GM23338 (cell line): ENCODE data around the gene C19orf18. TPM values are rescaled to one million over a fixed set of nuclear protein-coding genes. Genes with fewer than 3 reads are reported as not detected.

Experiments
- ATAC-seq: fragments of 200-7000 bp; cut with Tn5 transposase; 3 replicates; pipeline ENCODE4 v1.9.1; 2020
- DNase-seq: peaks from one replicate; pipeline ENCODE4 v3.0.0-alpha.2; 2015; ENCODE audit warnings: low spot score
- H2AFZ ChIP-seq: fragments of 200-600 bp; sonication (generic); 2 replicates; pipeline ENCODE4 v1.8.0; 2016; ENCODE audit warnings: antibody characterized with exemption, mild to moderate bottlenecking, moderate library complexity
- H3F3A ChIP-seq: fragments of 200-600 bp; sonication (generic); replicated peaks from 2 replicates; pipeline ENCODE4 v1.8.0; 2017; ENCODE audit warnings: antibody characterized with exemption, mixed run types, low read depth
- H3K27ac ChIP-seq: fragments of 200-600 bp; sonication (generic); 2 replicates; pipeline ENCODE4 v1.6.1; 2016; ENCODE audit warnings: low read depth
- H3K27me3 ChIP-seq: fragments of 200-600 bp; sonication (generic); 2 replicates; pipeline ENCODE4 v1.8.0; 2016; ENCODE audit warnings: mild to moderate bottlenecking, mixed run types, moderate library complexity; ENCODE audit not compliant: insufficient read depth
- H3K36me3 ChIP-seq: fragments of 200-600 bp; sonication (generic); 2 replicates; pipeline ENCODE4 v1.8.0; 2016; ENCODE audit warnings: mild to moderate bottlenecking; ENCODE audit not compliant: insufficient read depth
- H3K4me1 ChIP-seq: fragments of 200-600 bp; sonication (generic); 2 replicates; pipeline ENCODE4 v1.8.0; 2016; ENCODE audit warnings: mild to moderate bottlenecking, moderate library complexity; ENCODE audit not compliant: insufficient read depth
- H3K4me2 ChIP-seq: fragments of 200-600 bp; sonication (generic); 2 replicates; pipeline ENCODE4 v1.7.1; 2017; ENCODE audit warnings: mixed run types
- H3K4me3 ChIP-seq: fragments of 200-600 bp; sonication (generic); 2 replicates; pipeline ENCODE4 v1.6.1; 2016; ENCODE audit warnings: mixed run types
- H3K79me2 ChIP-seq: fragments of 200-600 bp; sonication (generic); replicated peaks from 2 replicates; pipeline ENCODE4 v1.8.0; 2017; ENCODE audit warnings: mild to moderate bottlenecking; ENCODE audit not compliant: insufficient read depth
- H3K9me2 ChIP-seq: fragments of 200-600 bp; sonication (generic); 2 replicates; pipeline ENCODE4 v1.8.0; 2017; ENCODE audit not compliant: insufficient read depth
- H4K20me1 ChIP-seq: fragments of 200-600 bp; sonication (generic); replicated peaks from 2 replicates; pipeline ENCODE4 v1.8.0; 2017; ENCODE audit warnings: mild to moderate bottlenecking; ENCODE audit not compliant: insufficient read depth
- H3K27ac Mint-ChIP-seq: 2 replicates; pipeline ENCODE4 v1.8.0; 2020; ENCODE audit warnings: inconsistent platforms, mild to moderate bottlenecking, moderate library complexity, mixed read lengths
- H3K27me3 Mint-ChIP-seq: 3 replicates; pipeline ENCODE4 v1.8.0; 2022; ENCODE audit warnings: low read depth, mild to moderate bottlenecking, moderate library complexity, mixed read lengths, inconsistent platforms; ENCODE audit not compliant: insufficient read depth, poor library complexity
- H3K36me3 Mint-ChIP-seq: 3 replicates; pipeline ENCODE4 v1.8.0; 2021; ENCODE audit warnings: low read depth, mild to moderate bottlenecking, inconsistent platforms, moderate library complexity, mixed read lengths
- H3K4me1 Mint-ChIP-seq: 3 replicates; pipeline ENCODE4 v1.8.0; 2020; ENCODE audit warnings: mild to moderate bottlenecking, inconsistent platforms, mixed read lengths
- H3K4me3 Mint-ChIP-seq: 3 replicates; pipeline ENCODE4 v1.8.0; 2021; ENCODE audit warnings: moderate library complexity, mild to moderate bottlenecking, inconsistent platforms, mixed read lengths
- H3K9me3 Mint-ChIP-seq: 3 replicates; pipeline ENCODE4 v1.8.0; 2020; ENCODE audit warnings: moderate library complexity, mild to moderate bottlenecking, inconsistent platforms, mixed read lengths
- CREB1 ChIP-seq: fragments of 250-450 bp; sonication (Bioruptor Pico); IDR thresholded peaks from 2 replicates; pipeline ENCODE4 v1.5.0; 2020; ENCODE audit warnings: low read depth, mild to moderate bottlenecking, moderate library complexity
- CTCF ChIP-seq, 2 experiments: fragments of 200-600 bp in 1 of 2; sonication (generic) in 1 of 2; conservative IDR thresholded peaks; 2 replicates each; pipeline versions ENCODE4 v1.5.1 to v1.6.1; 2016 to 2017; ENCODE audit warnings: antibody characterized with exemption in 2 of 2, low read depth in 2 of 2, mild to moderate bottlenecking in 2 of 2, moderate library complexity in 1 of 2
- ETS1 ChIP-seq: IDR thresholded peaks from 2 replicates; pipeline ENCODE4 v1.6.1; 2016; ENCODE audit warnings: antibody characterized with exemption
- EZH2 ChIP-seq: fragments of 200-600 bp; sonication (generic); IDR thresholded peaks from one replicate; pipeline ENCODE4 v1.8.0; 2017; ENCODE audit warnings: antibody characterized with exemption, mild to moderate bottlenecking, low read depth; ENCODE audit not compliant: unreplicated experiment
- JUNB ChIP-seq: IDR thresholded peaks from one replicate; pipeline ENCODE4 v1.6.1; 2016; ENCODE audit warnings: antibody characterized with exemption; ENCODE audit not compliant: unreplicated experiment
- NANOG ChIP-seq: IDR thresholded peaks from 2 replicates; pipeline ENCODE4 v1.6.1; 2016; ENCODE audit warnings: antibody characterized with exemption, borderline replicate concordance
- POLR2AphosphoS5 ChIP-seq: IDR thresholded peaks from 2 replicates; pipeline ENCODE4 v1.6.1; 2016; ENCODE audit warnings: antibody characterized with exemption, low read depth
- ZNF114 ChIP-seq: fragments of 250-450 bp; sonication (Bioruptor Pico); IDR thresholded peaks from 2 replicates; pipeline ENCODE4 v1.5.0; 2020; ENCODE audit warnings: mild to moderate bottlenecking, moderate library complexity
- ZNF462 ChIP-seq: fragments of 250-450 bp; sonication (Bioruptor Pico); IDR thresholded peaks from 2 replicates; pipeline ENCODE4 v1.5.0; 2020; ENCODE audit warnings: mild to moderate bottlenecking, moderate library complexity
- polyA plus RNA-seq: library from polyadenylated mRNA; unstranded; fragments of >200 nt; fragmentation: Nextera tagmentation; extraction: Ambion mirVana; gene quantifications from 2 replicates; pipeline ENCODE4 v1.2.1, GENCODE V29; 2016
- total RNA-seq: library from RNA; depleted of rRNA; stranded (reverse); fragments of >200 nt; shearing (Covaris generic); gene quantifications from 2 replicates; pipeline ENCODE4 v1.2.3, GENCODE V29; 2014

The C19orf18 gene
- total and polyA plus RNA-seq, 2 experiments from 2014 or later: 1.0 TPM; not detected in 1

- TF ChIP-seq CTCF (conservative IDR thresholded peaks at IDR 0.05; ENCODE audit: low read depth in 2 of 2) (peak; percentile 56 to 76), POLR2AphosphoS5 (peak; percentile 62), EZH2 (no peak), ETS1 (peak; percentile 77; the same call in 1 of the 2 replicates)
- H3K27me3 ChIP-seq: no peaks in the 10 kb centered on the region
- H2AFZ ChIP-seq: peak within 1 kb of the TSS; percentile 85
- peak within 1 kb of the TSS; percentile 98 for H3K4me3 ChIP-seq
- peaks cover 49% of the 10 kb centered on the region for H3K79me2 ChIP-seq
- Mint-ChIP-seq H3K4me1 (peaks cover 12% of the 10 kb centered on the region), H3K9me3 (peaks cover 31% of the 10 kb centered on the region), H3K36me3 (peaks cover 31% of the 10 kb centered on the region), H3K27me3 (peaks cover 10% of the 10 kb centered on the region), H3K27ac (peak within 1 kb of the TSS; percentile 94), H3K4me3 (peak within 1 kb of the TSS; percentile 97)
- H3K9me2 ChIP-seq: 0 out of 2 replicates have a peak, but pooled peaks cover 3% of the 10 kb centered on the region
- peaks cover 20% of the 10 kb centered on the region for H4K20me1 ChIP-seq
- ATAC-seq (peak; percentile 98), DNase-seq (peak; percentile 100)
- peak within 1 kb of the TSS; percentile 74; the same call in 1 of the 2 replicates for H3K27ac ChIP-seq
- no peaks in the 10 kb centered on the region for H3F3A ChIP-seq
- no peaks in the 10 kb centered on the region for H3K36me3 ChIP-seq
- peaks cover 8% of the 10 kb centered on the region for H3K4me1 ChIP-seq
- peak within 1 kb of the TSS; percentile 100 for H3K4me2 ChIP-seq
Measured at GRCh38 chr19:57947419-57948134, 26.8 kb downstream of the C19orf18 start, which contains the start of gene ZNF256. ZNF256 (minus strand) TSS chr19:57947706; CDS start chr19:57947474, 232 bp downstream.

GRCh38 chr19:57947088-57947418 lies 27.3 kb downstream of the C19orf18 start:
- Mint-ChIP-seq H3K27ac (peak overlapping the region; percentile 47; the same call in 1 of the 2 replicates), H3K4me1 (peaks cover 12% of the 10 kb centered on the region), H3K9me3 (peaks cover 31% of the 10 kb centered on the region), H3K4me3 (peak overlapping the region; percentile 97), H3K27me3 (peaks cover 10% of the 10 kb centered on the region), H3K36me3 (peaks cover 36% of the 10 kb centered on the region)
- Histone ChIP-seq H3K27ac (peak overlapping the region; percentile 74; the same call in 1 of the 2 replicates), H3F3A (no peaks in the 10 kb centered on the region), H3K4me2 (peak overlapping the region; percentile 100), H3K4me3 (peak overlapping the region; percentile 98), H3K36me3 (peaks cover 4% of the 10 kb centered on the region; the same call in 1 of the 2 replicates), H2AFZ (peak overlapping the region; percentile 85), H3K27me3 (no peaks in the 10 kb centered on the region), H4K20me1 (peaks cover 21% of the 10 kb centered on the region), H3K4me1 (peaks cover 8% of the 10 kb centered on the region), H3K9me2 (0 out of 2 replicates have a peak, but pooled peaks cover 3% of the 10 kb centered on the region), H3K79me2 (peaks cover 53% of the 10 kb centered on the region)
- peak; percentile 31 for ATAC-seq
- DNase-seq: no peak
- TF ChIP-seq ZNF114: no peak
- TF ChIP-seq CREB1 (CRISPR knock-in tag): no peak
- TF ChIP-seq JUNB: no peak
- no peak for TF ChIP-seq ZNF462 (CRISPR knock-in tag)
- no peak for TF ChIP-seq CTCF (conservative IDR thresholded peaks at IDR 0.05; ENCODE audit: low read depth in 2 of 2)
- TF ChIP-seq NANOG: no peak
